Measurements from ENCODE around the gene CKAP5.
A peak's percentile ranks its signal among the peaks of the same experiment; 100 is the strongest.

The CKAP5 gene

DNA sequence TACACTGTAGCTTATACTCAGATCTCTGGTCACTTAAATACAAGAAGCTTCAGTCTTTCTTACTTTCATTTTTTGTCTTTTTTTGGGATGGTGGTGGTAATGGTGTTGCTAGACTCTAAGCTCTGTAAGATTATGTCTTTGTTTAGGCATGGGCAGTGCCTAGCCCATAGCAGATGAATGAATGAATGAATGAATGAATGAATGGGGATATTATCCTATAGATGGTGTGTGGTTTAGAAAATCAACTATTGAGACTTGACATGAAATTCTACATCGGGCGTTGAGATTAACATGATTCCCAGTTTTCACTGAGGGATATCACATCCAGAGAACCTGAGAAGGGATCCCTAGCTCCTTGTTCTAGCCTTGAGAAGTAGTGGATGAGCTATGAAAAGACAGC lies 9.8 kb upstream of the CKAP5 start:
- TF ChIP-seq, protein P1, sequence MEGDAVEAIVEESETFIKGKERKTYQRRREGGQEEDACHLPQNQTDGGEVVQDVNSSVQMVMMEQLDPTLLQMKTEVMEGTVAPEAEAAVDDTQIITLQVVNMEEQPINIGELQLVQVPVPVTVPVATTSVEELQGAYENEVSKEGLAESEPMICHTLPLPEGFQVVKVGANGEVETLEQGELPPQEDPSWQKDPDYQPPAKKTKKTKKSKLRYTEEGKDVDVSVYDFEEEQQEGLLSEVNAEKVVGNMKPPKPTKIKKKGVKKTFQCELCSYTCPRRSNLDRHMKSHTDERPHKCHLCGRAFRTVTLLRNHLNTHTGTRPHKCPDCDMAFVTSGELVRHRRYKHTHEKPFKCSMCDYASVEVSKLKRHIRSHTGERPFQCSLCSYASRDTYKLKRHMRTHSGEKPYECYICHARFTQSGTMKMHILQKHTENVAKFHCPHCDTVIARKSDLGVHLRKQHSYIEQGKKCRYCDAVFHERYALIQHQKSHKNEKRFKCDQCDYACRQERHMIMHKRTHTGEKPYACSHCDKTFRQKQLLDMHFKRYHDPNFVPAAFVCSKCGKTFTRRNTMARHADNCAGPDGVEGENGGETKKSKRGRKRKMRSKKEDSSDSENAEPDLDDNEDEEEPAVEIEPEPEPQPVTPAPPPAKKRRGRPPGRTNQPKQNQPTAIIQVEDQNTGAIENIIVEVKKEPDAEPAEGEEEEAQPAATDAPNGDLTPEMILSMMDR (IDR thresholded peaks at IDR 0.05; ENCODE audit: low read depth, low read length): no peak

DNA sequence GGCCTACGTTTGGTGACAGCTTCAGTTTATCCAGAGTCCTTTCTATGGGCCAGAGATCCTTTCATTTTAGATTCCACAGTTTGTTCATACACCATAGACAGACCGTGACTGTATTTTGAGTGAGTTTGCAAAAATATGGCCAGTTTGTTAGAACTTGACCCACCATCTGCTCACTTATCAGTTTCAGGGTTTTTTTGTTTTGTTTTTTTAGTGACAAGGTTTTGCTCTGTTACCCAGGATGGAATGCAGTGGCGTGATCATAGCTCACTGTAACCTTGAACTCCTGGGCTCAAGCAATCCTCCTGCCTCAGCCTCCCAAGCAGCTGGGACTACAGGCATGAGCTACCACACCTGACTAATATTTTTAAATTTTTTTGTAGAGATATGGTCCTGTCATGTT lies 9.1 kb upstream of the CKAP5 start:
- H3K4me3 ChIP-seq (ENCODE audit: low read depth, low read length): no peak overlapping the region
- TF ChIP-seq, protein P1 (IDR thresholded peaks at IDR 0.05; ENCODE audit: low read depth, low read length): no peak

More for the DNA sequence above, 9.8 kb upstream of the CKAP5 start:
- H3K4me3 ChIP-seq (ENCODE audit: low read depth, low read length): no peak overlapping the region

DNA sequence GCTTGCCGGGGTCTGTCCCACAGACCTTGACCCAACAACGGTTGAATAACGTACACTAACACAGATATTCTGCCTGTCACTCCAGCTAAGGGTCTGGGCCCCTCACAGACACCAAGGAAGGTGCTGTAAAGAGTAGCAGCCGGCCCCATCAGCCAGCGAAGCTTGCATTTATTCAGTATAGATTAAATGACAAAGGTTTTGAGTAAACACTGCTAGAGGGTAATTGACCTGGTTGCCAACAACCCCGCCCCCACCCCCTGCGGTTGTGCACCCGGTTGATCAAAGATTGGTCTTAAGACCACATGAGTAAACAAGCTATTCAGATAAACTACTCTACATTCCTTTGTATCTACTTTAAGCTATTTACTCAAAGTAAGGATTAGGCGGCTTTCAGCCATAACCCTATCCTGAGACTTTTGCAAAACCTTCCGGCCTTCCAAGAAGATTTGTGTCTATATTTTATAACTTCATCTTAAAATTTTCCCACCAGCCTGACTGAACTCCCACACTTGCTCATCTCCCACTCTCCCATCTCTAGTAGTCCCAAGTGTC lies 4.8 kb upstream of the CKAP5 start:
- no peak overlapping the region for H3K4me3 ChIP-seq (ENCODE audit: low read depth, low read length)
- TF ChIP-seq, protein P1 (IDR thresholded peaks at IDR 0.05; ENCODE audit: low read depth, low read length): no peak

DNA sequence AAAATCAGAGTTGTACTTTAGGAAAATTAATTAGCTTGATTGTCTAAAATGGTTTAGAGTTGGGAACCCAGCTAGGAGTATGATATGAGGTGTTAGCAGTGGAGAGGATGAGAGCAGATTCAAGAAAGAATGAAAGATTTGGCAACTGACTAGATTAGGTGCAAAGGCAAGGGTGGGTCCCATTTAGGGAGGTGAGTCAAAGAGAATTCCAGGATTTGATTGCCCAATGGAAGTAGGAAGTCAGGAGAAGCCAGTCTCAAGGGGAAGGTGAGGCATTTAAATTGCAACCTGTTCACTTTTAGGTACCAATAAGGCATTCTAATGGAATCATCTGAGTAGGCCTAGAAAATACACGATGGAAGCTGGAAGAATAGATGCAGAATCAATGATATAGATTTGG lies 3.6 kb upstream of the CKAP5 start:
- no peak overlapping the region for H3K4me3 ChIP-seq (ENCODE audit: low read depth, low read length)
- TF ChIP-seq, protein P1 (IDR thresholded peaks at IDR 0.05; ENCODE audit: low read depth, low read length): no peak

DNA sequence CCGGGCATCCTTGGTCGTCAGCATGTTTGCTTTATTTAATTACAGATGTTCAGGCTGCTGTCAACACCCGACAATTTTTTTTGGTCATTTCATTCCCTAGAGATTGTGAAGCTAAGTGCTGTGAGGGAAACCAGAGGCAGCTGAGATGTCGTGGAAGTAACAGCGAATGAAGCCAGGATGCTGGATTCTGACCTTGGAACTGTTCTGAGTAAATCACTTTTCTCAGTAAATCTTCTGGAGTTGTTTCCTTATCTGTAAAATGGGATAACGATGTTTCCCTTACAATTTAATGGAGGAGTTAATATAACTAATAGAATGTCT lies 390 bp upstream of the CKAP5 start:
- TF ChIP-seq, protein P1 (IDR thresholded peaks at IDR 0.05; ENCODE audit: low read depth, low read length): no peak
- peak overlapping the region; percentile 93 for H3K4me3 ChIP-seq (ENCODE audit: low read depth, low read length)

DNA sequence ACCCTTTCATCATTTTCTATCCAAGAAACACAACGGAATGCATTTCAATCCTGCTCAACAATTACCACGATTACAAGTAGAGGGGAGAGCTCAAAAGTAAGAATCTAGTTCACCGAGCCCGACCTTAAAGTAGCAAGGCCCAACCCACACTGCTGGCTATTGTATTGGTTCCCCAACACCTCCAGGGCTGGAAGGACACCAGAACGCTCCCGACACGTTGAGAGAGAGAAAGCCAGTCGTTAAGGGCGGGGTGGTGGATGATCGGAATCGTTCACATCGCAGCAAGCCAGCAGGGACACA lies 690 bp downstream of the CKAP5 start:
- H3K4me3 ChIP-seq (ENCODE audit: low read depth, low read length): peak overlapping the region; percentile 93
- TF ChIP-seq, protein P1 (IDR thresholded peaks at IDR 0.05; ENCODE audit: low read depth, low read length): no peak

DNA sequence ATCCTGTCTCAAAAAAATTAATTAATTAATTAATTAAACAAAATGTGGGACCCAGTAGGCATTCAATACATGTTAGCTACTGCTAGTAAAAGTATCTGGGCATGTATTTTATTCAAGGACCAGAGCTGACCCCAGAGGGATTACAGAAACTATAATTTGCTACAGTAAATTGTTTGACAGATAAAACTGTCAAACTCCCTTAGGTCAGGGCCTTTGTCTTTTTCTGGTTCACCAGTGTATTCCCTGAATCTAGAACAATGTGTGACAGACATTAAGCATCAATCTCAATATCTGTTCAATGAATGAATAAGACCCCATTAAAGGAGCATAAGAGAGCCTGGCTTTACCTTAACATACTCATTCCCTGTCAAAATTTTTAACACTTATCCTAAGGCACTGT lies 6.0 kb downstream of the CKAP5 start:
- TF ChIP-seq, protein P1 (IDR thresholded peaks at IDR 0.05; ENCODE audit: low read depth, low read length): no peak

More for the DNA sequence above, 6.0 kb downstream of the CKAP5 start:
- H3K4me3 ChIP-seq (ENCODE audit: low read depth, low read length): no peak overlapping the region

Measured in WI38 (cell line).